ENCODE results near the gene NLRC5. TPM values are rescaled to one million over a fixed set of nuclear protein-coding genes. Genes with fewer than 3 reads are reported as not detected.

Gene NLRC5
- total RNA-seq, 2 experiments from 2014 or later, result 199 to 305 TPM

DNA sequence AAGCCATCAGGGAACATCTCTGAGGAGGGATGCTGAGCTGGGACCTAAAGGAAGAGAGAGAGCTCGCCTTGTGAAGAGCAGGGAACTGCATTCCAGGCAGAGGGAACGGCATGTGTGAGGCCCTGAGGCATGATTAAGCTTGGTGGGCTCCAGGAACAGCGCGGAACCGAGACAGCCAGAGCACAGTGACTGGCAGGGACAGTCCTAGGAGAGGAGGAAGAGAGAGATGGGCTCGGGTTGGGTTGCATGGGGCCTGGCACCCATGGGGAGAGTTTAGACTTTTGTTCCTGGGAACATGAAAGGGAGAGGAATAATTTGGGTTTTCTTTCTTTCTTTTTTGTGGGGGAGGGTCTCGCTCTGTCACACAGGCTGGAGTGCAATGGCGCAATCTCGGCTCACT, 63.8 kb downstream of the NLRC5 start:
- H4K20me1 ChIP-seq (ENCODE audit: insufficient read depth, low read length), result no peaks in the 10 kb centered on the region
- peaks cover 97% of the 10 kb centered on the region for H3K36me3 ChIP-seq (ENCODE audit: insufficient read depth, low read length)
- H3K9me3 ChIP-seq (ENCODE audit: low read length), result no peaks in the 10 kb centered on the region
- H3K4me2 ChIP-seq (ENCODE audit: low read length), result no peak overlapping the region
- H3K4me1 ChIP-seq (ENCODE audit: insufficient read depth, low read length, poor library complexity, severe bottlenecking), result peaks cover 14% of the 10 kb centered on the region
- DNase-seq (ENCODE audit: low spot score), result no peak
- no peak overlapping the region for H3K27ac ChIP-seq (ENCODE audit: low read depth, low read length, poor library complexity, severe bottlenecking)
- H3K9me2 ChIP-seq (ENCODE audit: insufficient read depth, low read length), result no peaks in the 10 kb centered on the region
- no peak overlapping the region for H2AFZ ChIP-seq (ENCODE audit: low read length)
- ChIA-PET CTCF (ENCODE audit: unreplicated experiment) (no interaction called here), POLR2A (interaction anchor here (0.7 to 0.8 kb wide), 2 partner anchors 17 to 87 kb away, joined by 3 read pairs; no protein-coding TSS in a partner anchor)
- intact Hi-C loops (cut with micrococcal nuclease; ENCODE audit: unreplicated experiment), result no loop called here
- H3K4me3 ChIP-seq (ENCODE audit: low read depth, low read length, poor library complexity, severe bottlenecking), result no peak overlapping the region
- no peaks in the 10 kb centered on the region for H3K79me2 ChIP-seq (ENCODE audit: insufficient read depth, low read depth, low read length)
- no TSS peak for BruUV-seq (replicated peaks)
- TF ChIP-seq EZH2phosphoT487 (IDR thresholded peaks at IDR 0.05; ENCODE audit: borderline replicate concordance, low read depth, low read length) (no peak), CTCF (conservative IDR thresholded peaks at IDR 0.05; ENCODE audit: low read length) (no peak)

GRCh38 chr16:57054338-57054737, 65.0 kb downstream of the NLRC5 start:
- no peaks in the 10 kb centered on the region for H3K9me3 ChIP-seq (ENCODE audit: low read length)
- H3K4me2 ChIP-seq (ENCODE audit: low read length), result no peak overlapping the region
- POLR2A ChIA-PET, result interaction anchor here (0.6 kb wide), 1 partner anchor 76 kb away, joined by 3 read pairs; no protein-coding TSS in a partner anchor
- peaks cover 7% of the 10 kb centered on the region for H3K4me1 ChIP-seq (ENCODE audit: insufficient read depth, low read length, poor library complexity, severe bottlenecking)
- TF ChIP-seq CTCF (conservative IDR thresholded peaks at IDR 0.05; ENCODE audit: low read length) (no peak), EZH2phosphoT487 (IDR thresholded peaks at IDR 0.05; ENCODE audit: borderline replicate concordance, low read depth, low read length) (no peak)
- H3K9me2 ChIP-seq (ENCODE audit: insufficient read depth, low read length), result no peaks in the 10 kb centered on the region
- intact Hi-C loops (cut with micrococcal nuclease; ENCODE audit: unreplicated experiment), result no loop called here
- BruUV-seq (replicated peaks), result no TSS peak
- H3K27ac ChIP-seq (ENCODE audit: low read depth, low read length, poor library complexity, severe bottlenecking), result no peak overlapping the region
- no peak overlapping the region for H2AFZ ChIP-seq (ENCODE audit: low read length)
- no peaks in the 10 kb centered on the region for H3K79me2 ChIP-seq (ENCODE audit: insufficient read depth, low read depth, low read length)
- peaks cover 97% of the 10 kb centered on the region for H3K36me3 ChIP-seq (ENCODE audit: insufficient read depth, low read length)
- no peak for DNase-seq (ENCODE audit: low spot score)
- no peak overlapping the region for H3K4me3 ChIP-seq (ENCODE audit: low read depth, low read length, poor library complexity, severe bottlenecking)
- no peaks in the 10 kb centered on the region for H4K20me1 ChIP-seq (ENCODE audit: insufficient read depth, low read length)
- CTCF ChIA-PET (ENCODE audit: unreplicated experiment), result no interaction called here

GRCh38 chr16:57054771-57055170, 65.4 kb downstream of the NLRC5 start:
- H3K27ac ChIP-seq (ENCODE audit: low read depth, low read length, poor library complexity, severe bottlenecking), result no peak overlapping the region
- no TSS peak for BruUV-seq (replicated peaks)
- no peak overlapping the region for H2AFZ ChIP-seq (ENCODE audit: low read length)
- no peak overlapping the region for H3K4me3 ChIP-seq (ENCODE audit: low read depth, low read length, poor library complexity, severe bottlenecking)
- intact Hi-C loops (cut with micrococcal nuclease; ENCODE audit: unreplicated experiment), result no loop called here
- no peaks in the 10 kb centered on the region for H3K79me2 ChIP-seq (ENCODE audit: insufficient read depth, low read depth, low read length)
- H3K4me1 ChIP-seq (ENCODE audit: insufficient read depth, low read length, poor library complexity, severe bottlenecking), result peaks cover 3% of the 10 kb centered on the region
- no peaks in the 10 kb centered on the region for H3K9me2 ChIP-seq (ENCODE audit: insufficient read depth, low read length)
- no peak overlapping the region for H3K4me2 ChIP-seq (ENCODE audit: low read length)
- H4K20me1 ChIP-seq (ENCODE audit: insufficient read depth, low read length), result no peaks in the 10 kb centered on the region
- peaks cover 99% of the 10 kb centered on the region for H3K36me3 ChIP-seq (ENCODE audit: insufficient read depth, low read length)
- POLR2A ChIA-PET, result no interaction called here
- CTCF ChIA-PET (ENCODE audit: unreplicated experiment), result no interaction called here
- TF ChIP-seq CTCF (conservative IDR thresholded peaks at IDR 0.05; ENCODE audit: low read length) (no peak), EZH2phosphoT487 (IDR thresholded peaks at IDR 0.05; ENCODE audit: borderline replicate concordance, low read depth, low read length) (no peak)
- no peaks in the 10 kb centered on the region for H3K9me3 ChIP-seq (ENCODE audit: low read length)
- DNase-seq (ENCODE audit: low spot score), result no peak
